Measurements from ENCODE around the gene ZFYVE9.

The ZFYVE9 gene

GRCh38 chr1:52238887-52239707, 97.2 kb downstream of the ZFYVE9 start:
- DNase-seq (ENCODE audit: low read depth), result no peak
- no peak overlapping the region for H3K4me3 ChIP-seq (ENCODE audit: control insufficient read depth, low read depth, low read length)
- no peak for TF ChIP-seq CTCF (IDR thresholded peaks at IDR 0.05; ENCODE audit: control insufficient read depth, insufficient read depth, low read depth, low read length, missing control alignments)

DNA sequence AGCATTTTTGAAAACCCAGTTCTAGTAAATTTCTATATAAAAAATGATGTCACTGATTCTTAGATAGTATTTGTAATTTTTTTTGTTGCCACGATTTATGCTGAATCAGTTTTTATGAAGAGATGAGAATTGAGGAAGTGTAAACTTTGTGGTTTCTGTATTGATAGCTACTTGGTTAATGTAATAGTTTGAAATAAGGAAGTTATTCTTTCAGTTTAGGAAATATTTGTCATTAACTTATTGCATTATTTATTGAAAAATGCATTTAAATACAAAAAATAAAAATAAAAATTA, 97.8 kb downstream of the ZFYVE9 start:
- TF ChIP-seq CTCF (IDR thresholded peaks at IDR 0.05; ENCODE audit: control insufficient read depth, insufficient read depth, low read depth, low read length, missing control alignments), result no peak
- no peak for DNase-seq (ENCODE audit: low read depth)
- H3K4me3 ChIP-seq (ENCODE audit: control insufficient read depth, low read depth, low read length), result no peak overlapping the region

DNA sequence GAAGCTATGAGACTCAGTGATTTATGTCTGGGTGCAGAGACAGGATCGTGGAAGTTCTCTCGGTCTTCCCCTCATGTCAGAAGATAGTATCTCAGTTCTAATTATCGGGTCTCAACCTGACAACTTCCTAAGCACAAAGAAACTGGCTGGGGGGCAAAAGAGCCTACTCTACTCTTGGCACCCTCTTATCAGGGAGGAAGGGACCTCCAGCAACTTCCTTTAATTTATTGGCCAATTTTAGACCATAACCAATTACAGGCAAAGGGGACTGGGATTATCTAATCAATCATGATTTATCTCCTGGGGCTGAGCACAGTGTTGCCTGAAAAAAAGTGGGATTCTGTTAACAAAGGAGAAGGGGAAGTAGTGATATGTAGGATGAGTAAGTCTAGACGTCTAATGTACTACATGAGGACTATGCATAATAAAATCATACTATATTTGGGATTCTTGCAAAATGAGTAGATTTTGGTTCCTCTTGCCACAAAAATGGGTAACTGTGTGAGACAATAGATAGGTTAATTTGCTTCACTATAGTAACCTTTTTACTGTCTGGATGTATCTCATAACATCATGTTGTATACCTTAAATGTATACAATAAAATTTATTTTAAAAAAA, 98.8 kb downstream of the ZFYVE9 start:
- H3K4me3 ChIP-seq (ENCODE audit: control insufficient read depth, low read depth, low read length), result no peak overlapping the region
- DNase-seq (ENCODE audit: low read depth), result no peak
- TF ChIP-seq CTCF (IDR thresholded peaks at IDR 0.05; ENCODE audit: control insufficient read depth, insufficient read depth, low read depth, low read length, missing control alignments), result no peak

- H3K4me3 ChIP-seq (ENCODE audit: control insufficient read depth, low read depth, low read length), result no peak overlapping the region
- no peak for TF ChIP-seq CTCF (IDR thresholded peaks at IDR 0.05; ENCODE audit: control insufficient read depth, insufficient read depth, low read depth, low read length, missing control alignments)
Observed at GRCh38 chr1:52243221-52243987, 101.5 kb downstream of the ZFYVE9 start.

DNA sequence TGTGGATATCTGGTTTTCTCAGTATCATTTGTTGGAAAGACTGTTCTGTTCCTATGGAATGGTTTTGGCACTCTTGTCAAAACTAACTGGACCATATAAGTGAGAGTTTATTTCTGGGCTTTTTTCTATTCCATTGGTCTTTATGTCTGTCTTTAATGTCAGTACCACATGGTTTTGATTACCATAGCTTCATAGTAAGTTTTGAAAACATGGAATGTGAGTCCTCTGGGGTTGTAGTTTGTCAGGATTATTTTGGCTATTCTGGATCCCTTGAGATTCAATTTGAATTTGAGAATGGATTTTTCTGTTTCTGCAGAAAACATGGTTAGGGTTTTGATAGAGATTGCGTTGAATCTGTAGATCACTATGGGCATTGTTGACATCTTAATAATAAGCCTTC, 107.9 kb downstream of the ZFYVE9 start:
- no peak for TF ChIP-seq CTCF (IDR thresholded peaks at IDR 0.05; ENCODE audit: control insufficient read depth, insufficient read depth, low read depth, low read length, missing control alignments)
- DNase-seq (ENCODE audit: low read depth), result no peak
- no peak overlapping the region for H3K4me3 ChIP-seq (ENCODE audit: control insufficient read depth, low read depth, low read length)

More at GRCh38 chr1:52243221-52243987, 101.5 kb downstream of the ZFYVE9 start:
- DNase-seq (ENCODE audit: low read depth), result no peak

GRCh38 chr1:52253421-52253820, 111.5 kb downstream of the ZFYVE9 start:
- DNase-seq (ENCODE audit: low read depth), result no peak
- TF ChIP-seq CTCF (IDR thresholded peaks at IDR 0.05; ENCODE audit: control insufficient read depth, insufficient read depth, low read depth, low read length, missing control alignments), result no peak
- H3K4me3 ChIP-seq (ENCODE audit: control insufficient read depth, low read depth, low read length), result no peak overlapping the region

Data from AG09309 (cell line).